Cortex of kidney (tissue), 1 donor: ENCODE data around the gene NCF2.

Experiments used
- DNase-seq: peaks from one replicate; lab custom pipeline; 2025; lab: John Stamatoyannopoulos, UW

Gene NCF2

GRCh38 chr1:183583466-183583865 is 6.8 kb downstream of the NCF2 start:
- DNase-seq: no peak

DNA sequence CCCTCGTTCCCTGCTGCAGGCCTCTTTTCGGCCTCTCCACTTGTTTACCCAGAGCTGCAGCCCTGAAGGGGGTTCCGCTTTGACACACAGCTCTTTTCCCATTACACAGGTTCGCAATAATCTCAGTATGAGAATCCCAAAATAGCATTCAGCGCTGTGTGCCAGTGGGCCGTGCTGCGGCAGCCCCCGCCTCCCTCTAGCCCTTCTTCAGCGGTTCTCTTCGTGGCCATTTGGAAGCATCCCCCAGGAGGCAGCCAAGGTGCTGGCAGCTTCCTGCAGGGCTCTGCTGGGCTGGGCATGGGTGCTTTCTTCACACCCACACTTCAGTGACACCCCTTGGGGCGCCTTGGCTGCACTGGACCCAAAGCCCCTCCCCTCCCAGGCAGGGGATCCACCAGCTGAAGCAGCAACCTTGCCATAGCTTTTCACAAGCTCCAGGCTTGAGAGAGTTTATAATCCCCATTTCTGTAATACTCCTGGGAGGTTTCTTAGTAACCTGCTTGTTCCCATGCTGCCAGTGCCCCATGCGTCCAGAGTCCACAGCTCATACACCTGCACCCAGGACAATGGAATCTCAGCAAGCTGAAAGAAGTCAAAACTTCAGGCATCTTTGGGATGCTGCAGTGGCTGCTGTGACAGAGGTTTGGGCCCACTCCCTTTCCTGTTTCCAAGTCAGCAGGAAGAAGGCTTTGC is 8.1 kb downstream of the NCF2 start:
- DNase-seq: no peak

GRCh38 chr1:183580281-183580682 is 10.0 kb downstream of the NCF2 start:
- DNase-seq: no peak

DNA sequence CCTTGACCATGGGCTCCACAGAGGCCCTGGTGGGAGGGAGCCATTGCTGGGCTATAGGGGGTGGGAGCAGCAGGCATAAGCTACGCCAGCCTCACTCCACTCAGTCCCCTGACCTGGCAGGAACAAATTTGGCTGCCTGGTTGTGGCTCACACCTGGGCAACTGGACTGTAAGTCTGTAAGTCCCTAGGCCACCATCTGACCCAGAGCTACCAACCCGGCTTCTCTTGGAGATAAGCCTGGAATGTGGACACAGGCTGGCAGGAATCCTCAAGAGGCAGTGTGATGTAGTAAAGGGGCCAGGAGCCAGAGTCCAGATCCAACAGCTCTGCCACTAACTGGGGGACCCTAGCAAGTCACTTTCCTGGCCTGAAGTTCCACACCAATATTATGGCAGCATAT is 11.4 kb downstream of the NCF2 start:
- no peak for DNase-seq

DNA sequence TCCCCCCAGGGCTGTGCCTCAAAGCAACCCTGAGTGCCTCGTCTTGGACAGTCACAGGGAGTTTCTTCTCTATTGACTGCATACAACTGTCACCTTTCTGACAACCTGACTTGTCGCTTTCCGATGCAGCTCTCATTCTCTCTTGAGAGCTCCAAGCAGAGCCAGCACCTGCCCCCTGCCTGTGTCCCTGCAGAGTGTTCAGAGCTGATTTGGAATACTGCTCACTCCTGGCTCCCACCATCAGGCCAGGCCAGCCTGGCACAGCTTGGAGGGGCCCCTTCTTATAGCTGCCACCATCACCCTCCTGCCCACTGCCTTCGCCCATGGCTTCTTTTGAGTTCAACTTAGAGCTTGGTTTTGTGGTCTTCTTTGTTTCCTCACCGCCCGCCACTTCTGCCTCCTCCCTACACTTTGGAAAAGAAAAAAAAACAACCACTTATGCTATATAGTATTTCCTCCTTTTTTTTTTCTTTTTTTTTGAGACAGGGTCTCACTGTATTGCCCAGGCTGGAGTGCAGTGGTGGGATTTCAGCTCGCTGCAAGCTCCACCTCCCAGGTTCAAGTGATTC is 12.3 kb downstream of the NCF2 start:
- no peak for DNase-seq

- DNase-seq: no peak
Observed at GRCh38 chr1:183576537-183576936, 13.7 kb downstream of the NCF2 start.

DNA sequence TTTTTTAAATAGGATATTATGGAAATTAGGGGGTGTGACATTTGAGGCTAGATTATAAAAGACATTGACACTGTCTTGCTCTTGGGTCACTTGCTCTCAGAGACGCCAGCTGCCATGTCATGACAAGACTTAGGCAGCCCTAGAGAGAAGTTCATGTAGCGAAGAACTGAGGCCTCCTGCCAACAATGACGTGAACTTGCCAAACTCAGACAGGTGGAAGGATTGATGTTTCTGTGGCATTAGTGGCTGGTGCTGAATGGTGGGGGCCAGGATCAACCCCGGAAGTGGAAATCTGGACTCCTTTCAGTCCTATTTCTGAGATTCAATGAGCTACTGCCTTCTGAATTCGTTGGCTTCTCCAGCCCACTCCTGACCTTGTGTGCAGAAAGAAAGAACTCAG is 14.7 kb downstream of the NCF2 start:
- no peak for DNase-seq

GRCh38 chr1:183572721-183573120 is 17.5 kb downstream of the NCF2 start:
- no peak for DNase-seq

DNA sequence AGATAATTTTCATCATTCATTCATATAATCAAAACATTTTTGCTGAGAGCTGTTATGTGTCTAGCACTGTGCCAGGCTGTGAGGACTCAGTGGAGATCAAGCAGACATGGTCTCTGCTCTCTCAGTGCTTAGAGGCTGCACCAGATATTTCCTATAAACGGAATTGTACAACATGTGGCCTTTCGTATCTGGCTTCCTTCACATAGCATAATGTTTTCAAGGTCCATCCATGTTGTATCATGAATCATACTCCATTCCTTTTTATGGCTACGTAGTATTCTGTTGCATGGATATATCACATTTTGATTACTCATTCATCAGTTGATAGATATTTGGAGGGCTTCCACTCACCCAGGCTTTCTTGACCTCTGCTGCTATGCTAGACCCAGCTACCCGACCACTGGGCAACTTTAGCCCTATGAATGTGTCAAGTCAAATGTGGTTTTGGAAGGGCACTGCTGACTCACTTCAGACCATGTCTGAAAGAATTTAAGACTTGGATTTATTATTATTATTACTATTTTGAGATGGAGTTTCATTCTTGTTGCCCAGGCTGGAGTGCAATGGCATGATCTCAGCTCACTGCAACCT is 18.5 kb downstream of the NCF2 start:
- DNase-seq: no peak

DNA sequence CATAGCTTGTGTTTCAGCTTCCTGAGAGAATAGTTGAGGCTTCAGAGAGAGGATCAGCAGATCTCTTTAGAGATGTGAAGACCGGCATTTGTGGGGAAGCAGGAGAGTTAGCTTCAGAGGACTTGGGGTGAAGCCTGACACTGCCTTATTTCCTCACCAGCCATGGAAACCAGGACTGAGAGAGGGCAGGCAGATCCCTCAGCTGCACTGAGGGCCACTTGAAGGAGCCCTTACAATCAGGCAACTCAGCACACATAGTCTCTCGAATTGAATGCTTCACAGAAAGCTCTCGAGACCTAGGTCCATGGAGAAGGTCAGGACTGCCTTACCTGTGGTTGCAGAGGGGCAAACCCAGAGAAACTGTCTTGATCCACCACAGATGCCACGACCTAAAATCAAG is 19.8 kb downstream of the NCF2 start:
- DNase-seq: no peak

GRCh38 chr1:183569801-183570200 is 20.5 kb downstream of the NCF2 start:
- DNase-seq: no peak

DNA sequence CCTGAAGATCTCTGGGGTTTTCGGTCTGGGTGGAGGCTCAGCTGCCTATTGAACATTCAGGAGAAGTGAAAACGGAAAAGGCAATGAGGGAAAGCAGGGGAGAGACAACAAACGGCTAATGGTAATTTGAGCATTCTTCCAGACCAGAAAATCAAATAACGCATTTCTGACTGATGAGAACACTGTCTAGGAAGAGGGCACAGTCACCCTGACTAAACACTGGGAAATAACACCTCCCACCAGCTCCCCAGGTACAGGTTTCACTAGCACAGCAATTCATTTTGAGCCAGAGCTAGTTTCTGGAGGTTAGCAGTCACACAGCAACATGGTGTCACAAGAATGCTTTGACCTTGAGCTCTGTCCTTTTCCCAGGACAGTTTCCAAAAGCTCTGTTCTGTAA is 21.1 kb downstream of the NCF2 start:
- DNase-seq: no peak

DNA sequence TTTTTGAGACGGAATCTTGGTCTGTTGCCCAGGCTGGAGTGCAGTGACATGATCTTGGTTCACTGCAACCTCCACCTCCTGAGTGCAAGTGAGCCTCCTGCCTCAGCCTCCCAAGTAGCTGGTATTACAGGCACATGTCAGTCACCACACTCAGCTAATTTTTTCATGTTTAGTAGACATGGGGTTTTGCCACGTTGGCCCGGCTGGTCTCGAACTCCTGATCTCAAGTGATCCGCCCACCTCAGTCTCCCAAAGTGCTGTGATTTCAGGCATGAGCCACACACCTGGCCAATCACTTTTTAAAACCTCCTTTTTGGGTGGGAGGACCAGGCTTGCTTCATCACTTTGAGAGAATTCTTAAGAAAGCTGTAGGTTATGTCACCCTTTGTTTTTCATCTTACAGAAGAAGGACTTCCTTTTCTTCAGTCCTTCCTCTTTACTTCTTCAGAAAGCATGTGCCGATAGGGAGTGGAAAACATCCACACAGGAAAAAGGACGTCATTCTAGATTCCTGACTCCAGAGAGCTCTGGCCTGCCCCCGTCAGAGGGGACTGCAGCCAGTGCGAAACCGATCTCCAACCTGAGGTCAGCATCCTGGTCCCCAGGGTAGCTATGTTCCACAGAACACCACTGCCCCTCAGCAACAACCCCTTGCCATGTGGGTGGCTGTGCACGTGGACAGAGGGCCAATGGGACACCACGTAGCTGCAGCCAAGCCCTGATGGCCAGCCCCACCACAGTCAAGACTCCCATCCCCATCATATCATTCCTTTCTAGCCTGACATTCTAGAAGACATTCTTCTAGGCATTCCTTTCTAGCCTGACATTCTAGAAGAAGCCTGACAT is 21.9 kb downstream of the NCF2 start:
- no peak for DNase-seq

DNA sequence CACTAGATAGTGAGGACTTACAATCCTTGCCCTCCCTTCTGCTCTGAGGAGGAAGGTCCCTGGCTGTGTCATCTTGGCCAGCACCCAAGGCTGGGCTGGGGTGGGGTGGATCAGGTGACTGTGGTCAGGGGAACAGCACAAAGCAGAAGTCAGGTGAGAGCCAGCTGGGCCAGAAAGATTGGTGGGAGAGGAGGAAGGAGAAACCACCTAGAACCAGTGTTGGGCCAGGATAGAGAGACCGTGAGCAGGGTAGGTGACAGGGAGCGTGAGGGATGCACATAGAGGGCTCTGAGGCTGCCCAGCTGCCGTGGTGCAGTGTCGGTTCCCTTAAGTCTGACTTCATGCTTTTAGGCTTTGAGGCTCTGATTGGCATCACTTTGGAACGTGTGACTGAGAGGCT is 22.7 kb downstream of the NCF2 start:
- no peak for DNase-seq

GRCh38 chr1:183566026-183566425 is 24.2 kb downstream of the NCF2 start:
- no peak for DNase-seq

- DNase-seq: no peak
Observed at GRCh38 chr1:183565261-183565660, 25.0 kb downstream of the NCF2 start.

GRCh38 chr1:183562701-183563100 is 27.6 kb downstream of the NCF2 start:
- DNase-seq: no peak

DNA sequence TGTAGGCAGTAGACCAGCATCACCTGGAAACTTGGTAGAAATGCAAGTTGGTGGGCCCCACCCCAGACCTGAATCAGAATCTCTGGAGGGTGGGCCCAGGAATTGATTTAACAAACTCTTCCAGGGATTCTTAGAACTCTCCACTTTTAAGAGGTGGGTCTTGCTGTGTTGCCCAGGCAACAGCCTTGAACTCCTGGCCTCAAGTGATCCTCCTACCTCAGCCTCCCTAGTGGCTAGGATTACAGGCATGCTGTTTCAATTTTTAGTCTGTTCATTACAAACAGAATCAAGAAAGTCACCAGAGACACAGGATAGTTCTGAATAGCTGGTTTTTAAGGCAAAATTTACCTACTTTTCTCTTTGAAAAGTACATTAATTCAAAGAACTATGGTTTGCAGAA is 31.2 kb downstream of the NCF2 start:
- no peak for DNase-seq

DNA sequence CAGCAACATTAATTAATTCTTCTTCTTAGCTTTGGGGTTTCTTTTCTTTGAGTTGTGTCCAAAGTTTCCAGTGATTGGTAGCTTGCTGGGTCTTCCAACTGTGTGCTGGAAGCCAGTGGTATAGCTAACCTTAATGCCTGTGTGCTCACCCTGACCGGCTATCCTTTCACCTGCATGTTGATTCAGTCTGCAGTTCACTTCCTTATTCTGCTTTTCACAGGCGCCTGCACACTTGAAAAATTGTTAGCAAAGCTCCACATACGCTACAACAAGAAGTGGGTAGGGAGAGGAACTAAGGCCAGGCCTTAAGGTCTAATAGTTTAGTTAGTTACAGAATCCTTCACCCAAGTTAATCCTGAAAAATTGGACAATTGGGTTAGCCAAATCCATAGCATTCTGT is 35.7 kb downstream of the NCF2 start:
- no peak for DNase-seq

DNA sequence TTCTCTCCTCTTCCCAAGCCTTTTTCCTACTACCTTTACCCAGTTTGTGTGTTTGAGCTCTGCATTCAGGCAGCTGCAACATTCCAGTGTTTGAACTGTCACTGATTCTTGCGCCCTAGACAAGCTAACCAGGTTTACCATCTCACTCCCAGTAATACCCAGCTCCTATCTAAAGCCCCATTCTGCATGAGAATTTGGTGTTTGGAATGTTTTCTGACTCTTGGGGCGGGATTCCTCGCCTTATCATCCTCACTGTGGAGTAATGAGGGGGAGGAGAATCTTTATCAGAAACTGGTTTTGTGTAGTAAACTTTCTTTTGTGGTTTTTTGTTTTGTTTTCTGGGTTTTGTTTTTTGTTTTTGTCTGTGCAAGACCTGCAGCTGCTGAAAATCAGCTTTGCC is 36.5 kb downstream of the NCF2 start:
- no peak for DNase-seq

- DNase-seq: no peak
Observed at GRCh38 chr1:183553331-183553730, 36.9 kb downstream of the NCF2 start.

- no peak for DNase-seq
Observed at GRCh38 chr1:183552891-183553290, 37.4 kb downstream of the NCF2 start.

GRCh38 chr1:183552441-183552840 is 37.8 kb downstream of the NCF2 start:
- DNase-seq: no peak
